Heart left ventricle (tissue), 16 donors: ENCODE data around the gene DLGAP4. TPM values are rescaled to one million over a fixed set of nuclear protein-coding genes. Genes with fewer than 3 reads are reported as not detected.

Experiments used
- ATAC-seq, 4 donors: fragments of 200-7000 bp; cut with Tn5 transposase; one replicate each; pipeline ENCODE4 v1.9.1; 2020 to 2022; ENCODE audit warnings: moderate library complexity in 4 of 4, mild to moderate bottlenecking in 3 of 4, moderate number of reproducible peaks in 1 of 4
- DNase-seq, 5 donors: peaks; one replicate each; pipeline ENCODE4 v3.0.0-alpha.2; 2020
- H3K27ac ChIP-seq, 12 donors: fragments of 200-600 bp; sonication (generic) in 4 of 12; one replicate each; pipeline versions ENCODE4 v1.5.0 to v1.8.0; 2016 to 2022; ENCODE audit warnings: mild to moderate bottlenecking in 2 of 12
- H3K27me3 ChIP-seq, 9 donors: fragments of 200-600 bp; sonication (generic) in 2 of 9; one replicate each; pipeline versions ENCODE4 v1.5.1 to v1.8.0; 2016 to 2022; ENCODE audit warnings: mild to moderate bottlenecking in 3 of 9
- H3K36me3 ChIP-seq, 9 donors: fragments of 200-600 bp; sonication (generic) in 2 of 9; one replicate each; pipeline versions ENCODE4 v1.5.0 to v1.8.0; 2018 to 2022; ENCODE audit warnings: mild to moderate bottlenecking in 2 of 9
- H3K4me1 ChIP-seq, 12 donors: fragments of 200-600 bp; sonication (generic) in 4 of 12; one replicate each; pipeline versions ENCODE4 v1.5.0 to v1.8.0; 2016 to 2022; ENCODE audit warnings: mild to moderate bottlenecking in 3 of 12
- H3K4me3 ChIP-seq, 12 donors: fragments of 200-600 bp; sonication (generic) in 4 of 12; one replicate each; pipeline versions ENCODE4 v1.5.0 to v1.8.0; 2017 to 2022; ENCODE audit warnings: mild to moderate bottlenecking in 9 of 12, moderate library complexity in 4 of 12
- H3K9me3 ChIP-seq, 12 donors: fragments of 200-600 bp; sonication (generic) in 4 of 12; one replicate each; pipeline versions ENCODE4 v1.5.0 to v1.8.0; 2016 to 2022; ENCODE audit warnings: mild to moderate bottlenecking in 1 of 12
- CTCF ChIP-seq, 12 donors: fragments of 200-600 bp; sonication (generic) in 4 of 12; IDR thresholded peaks; one replicate each; pipeline versions ENCODE4 v1.5.0 to v1.8.0; 2018 to 2022; ENCODE audit warnings: antibody characterized with exemption in 12 of 12, mild to moderate bottlenecking in 5 of 12
- POLR2A ChIP-seq, 2 donors: fragments of 450-650 bp; IDR thresholded peaks; one replicate each; pipeline ENCODE4 v1.6.1; 2017; ENCODE audit warnings: antibody characterized with exemption in 2 of 2, mild to moderate bottlenecking in 2 of 2, moderate library complexity in 2 of 2
- WGBS, 4 donors: extraction: QIAGEN DNeasy Blood & Tissue Kit in 2 of 4; methylation state at CpG; one replicate each; pipeline versions ENCODE4 v1.1.5 to v1.1.7; 2013 to 2018; 5-methylcytosine and 5-hydroxymethylcytosine counted together
- intact Hi-C, 10 donors: fragments of 100-400 bp; cut with DNase I; formaldehyde crosslinking; loops; one replicate each; pipeline versions ENCODE4 v1.11.1 to v1.14.2; 2022
- polyA plus RNA-seq, 2 donors: library from polyadenylated mRNA; stranded (reverse); fragments of 200-250 nt; gene quantifications; one replicate each; pipeline ENCODE4 v1.2.3, GENCODE V29; 2013
- total RNA-seq, 9 donors: library from RNA; depleted of rRNA in 2 of 9; stranded (reverse); fragments of >200 nt in 2 of 9; fragmentation: NEBNext Ultra II Directional in 3 of 9; extraction: Animal tissue kit (Norgen Biotek cat#: 25700) in 3 of 9; gene quantifications; one replicate each; pipeline versions ENCODE4 v1.1.0 to v1.2.4, GENCODE V29; 2016 to 2023
- donor health status: ischemic (EF 13 %, LVEDD 7.1; RV severe dilation, severe dysfunction).
- donor health status: healthy with polysubstance abuse.
- donor health status: DM: no; HTN: yes; CAD: no.
- donor health status: DM: no; HTN: no; CAD: no.
- donor health status: ischemic (EF 25% LVEDD 6.9; RV normal size, moderate dysfunction).
- donor health status: ischemic (EF 25% LVEDD 5.7; RV mildly dilated, moderate dysfunction).
- donor health status: healthy.
- donor health status: DM: yes; HTN: yes; CAD: no.
- donor health status: ischemic (EF 35%, LVEDD 5.7; RV mildly dilated, moderate dysfunction).
- donor health status: nonischemic (EF 11% LVEDD 7.7; RV severe dilation, severe dysfunction).
- donor health status: DM: yes; HTN: yes; CAD: no.
- donor health status: PGD.
- donor health status: ischemic (EF 29% LVEDD 5.4; RV normal size, mild dysfunction).
- donor health status: nonischemic (EF 23%, LVEDD 6.1; RV moderate dilation, normal function).

Gene DLGAP4
- total and polyA plus RNA-seq, 11 donors, result 25.6 to 76.7 (median 55.1) TPM

GRCh38 chr20:36261389-36262105, 44.6 kb upstream of the DLGAP4 start:
- WGBS, 4 donors, result 79 to 83% (median 80%) methylated on average over 12 of the region's 12 CpGs
- intact Hi-C loops, result no loop called here

GRCh38 chr20:36262440-36262839, 43.7 kb upstream of the DLGAP4 start:
- H3K4me3 ChIP-seq, result no peak overlapping the region
- ATAC-seq (no peak), DNase-seq (no peak)
- no peak for TF ChIP-seq CTCF (IDR thresholded peaks at IDR 0.05)
- H3K9me3 ChIP-seq, result no peaks in the 10 kb centered on the region
- WGBS, 4 donors, result 78 to 87% (median 83%) methylated on average over 10 to 12 of the region's 12 CpGs
- no peaks in the 10 kb centered on the region for H3K27me3 ChIP-seq
- H3K4me1 ChIP-seq, result no peaks in the 10 kb centered on the region
- H3K36me3 ChIP-seq, result peaks cover 0 to 3% (median 0%) of the 10 kb centered on the region in 9 donors
- no peak overlapping the region for H3K27ac ChIP-seq
- intact Hi-C loops, result no loop called here

More at GRCh38 chr20:36261389-36262105, 44.6 kb upstream of the DLGAP4 start:
- TF ChIP-seq POLR2A (IDR thresholded peaks at IDR 0.05) (no peak), CTCF (IDR thresholded peaks at IDR 0.05) (no peak)
- H3K27me3 ChIP-seq, result no peaks in the 10 kb centered on the region
- no peak for DNase-seq
- H3K4me1 ChIP-seq, result no peaks in the 10 kb centered on the region
- no peak overlapping the region for H3K27ac ChIP-seq
- no peak for ATAC-seq
- no peaks in the 10 kb centered on the region for H3K9me3 ChIP-seq
- no peak overlapping the region for H3K4me3 ChIP-seq
- H3K36me3 ChIP-seq, result peaks cover 0 to 12% (median 7%) of the 10 kb centered on the region in 9 donors

GRCh38 chr20:36264426-36265246, 41.5 kb upstream of the DLGAP4 start:
- intact Hi-C loops, result no loop called here
- ATAC-seq, result no peak
- no peaks in the 10 kb centered on the region for H3K36me3 ChIP-seq
- DNase-seq, result no peak
- no peak overlapping the region for H3K4me3 ChIP-seq
- H3K27ac ChIP-seq, result no peak overlapping the region
- H3K9me3 ChIP-seq, result no peaks in the 10 kb centered on the region
- no peak for TF ChIP-seq CTCF (IDR thresholded peaks at IDR 0.05)
- H3K4me1 ChIP-seq, result no peaks in the 10 kb centered on the region
- H3K27me3 ChIP-seq, result no peaks in the 10 kb centered on the region
- 88 to 90% (median 89%) methylated on average over 20 of the region's 20 CpGs for WGBS, 4 donors

GRCh38 chr20:36266189-36266588, 40.0 kb upstream of the DLGAP4 start:
- Histone ChIP-seq H3K27ac (no peak overlapping the region), H3K4me3 (no peak overlapping the region), H3K36me3 (no peaks in the 10 kb centered on the region), H3K9me3 (no peaks in the 10 kb centered on the region), H3K4me1 (no peaks in the 10 kb centered on the region), H3K27me3 (no peaks in the 10 kb centered on the region)
- ATAC-seq, result no peak
- WGBS, 4 donors, result 82 to 94% (median 85%) methylated on average over 3 to 6 of the region's 6 CpGs
- DNase-seq, result no peak
- TF ChIP-seq POLR2A (IDR thresholded peaks at IDR 0.05) (no peak), CTCF (IDR thresholded peaks at IDR 0.05) (no peak)
- intact Hi-C loops, result no loop called here
